SU-DHL-6 (cell line): ENCODE measurements around the gene STK17A.

Experiments
- CTCF ChIP-seq: fragments of 200-600 bp; sonication (generic); IDR thresholded peaks from one replicate; pipeline ENCODE4 v1.5.1; 2017; ENCODE audit warnings: antibody characterized with exemption, mild to moderate bottlenecking, low read length, moderate library complexity; ENCODE audit not compliant: insufficient read depth, poor library complexity, severe bottlenecking
- EZH2phosphoT487 ChIP-seq: fragments of 200-600 bp; sonication (generic), shearing (Covaris generic); conservative IDR thresholded peaks from 2 replicates; pipeline ENCODE4 v1.6.1; 2018; ENCODE audit warnings: mild to moderate bottlenecking, antibody characterized with exemption, low read length, moderate library complexity, mixed read lengths

GRCh38 chr7:43584195-43584586, 1.3 kb downstream of the STK17A start:
- TF ChIP-seq CTCF = no peak
- TF ChIP-seq EZH2phosphoT487 = no peak
